ENCODE results near the gene GALNT14.

GALNT14 gene

DNA sequence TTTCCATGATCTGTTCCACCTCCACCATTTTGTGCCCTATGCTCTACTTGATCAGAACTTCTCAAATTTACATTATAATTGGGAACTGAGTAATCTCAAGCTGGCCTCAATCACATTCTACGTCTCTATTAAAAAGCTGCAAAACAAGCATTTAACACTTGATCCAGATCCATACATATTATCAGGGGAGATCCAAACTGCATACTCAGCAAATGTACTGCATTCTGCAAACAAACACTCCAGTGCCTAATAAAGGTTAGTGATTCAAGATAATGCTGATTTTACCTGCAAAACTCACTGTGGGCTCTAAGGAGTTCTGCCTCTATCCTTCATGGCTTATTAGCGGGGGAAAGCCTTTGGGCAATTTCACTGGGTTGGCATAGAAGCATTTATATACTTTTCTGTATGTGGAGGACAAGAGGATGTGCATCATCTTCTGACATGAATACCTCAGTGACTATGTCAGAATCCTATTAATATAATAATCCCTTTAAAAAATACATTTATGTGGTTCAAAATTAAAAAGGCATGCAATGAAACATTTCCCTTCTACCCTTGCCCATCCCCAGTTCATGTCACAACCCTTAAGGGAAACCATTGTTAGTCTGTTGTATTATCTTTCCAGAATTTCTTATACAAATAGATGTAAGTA, 40.2 kb downstream of the GALNT14 start:
- TF ChIP-seq ISL1 (CRISPR knock-in tag; IDR thresholded peaks at IDR 0.05) (no peak), OSR1 (CRISPR knock-in tag; IDR thresholded peaks at IDR 0.05) (no peak), BACH2 (CRISPR knock-in tag; IDR thresholded peaks at IDR 0.05; ENCODE audit: borderline replicate concordance) (no peak), ZC3H10 (CRISPR knock-in tag; IDR thresholded peaks at IDR 0.05) (no peak), SNAI2 (CRISPR knock-in tag; IDR thresholded peaks at IDR 0.05) (no peak), RARB (CRISPR knock-in tag; IDR thresholded peaks at IDR 0.05) (no peak), ZFP30 (CRISPR knock-in tag; IDR thresholded peaks at IDR 0.05) (no peak), PPARA (CRISPR knock-in tag; IDR thresholded peaks at IDR 0.05; ENCODE audit: borderline replicate concordance) (no peak), ZFP3 (CRISPR knock-in tag; IDR thresholded peaks at IDR 0.05) (no peak), TOX (CRISPR knock-in tag; IDR thresholded peaks at IDR 0.05; ENCODE audit: borderline replicate concordance) (no peak), ZNF8 (CRISPR knock-in tag; IDR thresholded peaks at IDR 0.05) (no peak), GLIS3 (CRISPR knock-in tag; IDR thresholded peaks at IDR 0.05) (no peak), ZNF70 (CRISPR knock-in tag; IDR thresholded peaks at IDR 0.05) (no peak), CSDC2 (CRISPR knock-in tag; IDR thresholded peaks at IDR 0.05) (no peak), ESRRG (CRISPR knock-in tag; IDR thresholded peaks at IDR 0.05) (no peak)
- TF ChIP-seq, protein P1, sequence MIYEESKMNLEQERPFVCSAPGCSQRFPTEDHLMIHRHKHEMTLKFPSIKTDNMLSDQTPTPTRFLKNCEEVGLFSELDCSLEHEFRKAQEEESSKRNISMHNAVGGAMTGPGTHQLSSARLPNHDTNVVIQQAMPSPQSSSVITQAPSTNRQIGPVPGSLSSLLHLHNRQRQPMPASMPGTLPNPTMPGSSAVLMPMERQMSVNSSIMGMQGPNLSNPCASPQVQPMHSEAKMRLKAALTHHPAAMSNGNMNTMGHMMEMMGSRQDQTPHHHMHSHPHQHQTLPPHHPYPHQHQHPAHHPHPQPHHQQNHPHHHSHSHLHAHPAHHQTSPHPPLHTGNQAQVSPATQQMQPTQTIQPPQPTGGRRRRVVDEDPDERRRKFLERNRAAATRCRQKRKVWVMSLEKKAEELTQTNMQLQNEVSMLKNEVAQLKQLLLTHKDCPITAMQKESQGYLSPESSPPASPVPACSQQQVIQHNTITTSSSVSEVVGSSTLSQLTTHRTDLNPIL (CRISPR knock-in tag; IDR thresholded peaks at IDR 0.05; ENCODE audit: low read depth): no peak
- TF ChIP-seq, protein P2, sequence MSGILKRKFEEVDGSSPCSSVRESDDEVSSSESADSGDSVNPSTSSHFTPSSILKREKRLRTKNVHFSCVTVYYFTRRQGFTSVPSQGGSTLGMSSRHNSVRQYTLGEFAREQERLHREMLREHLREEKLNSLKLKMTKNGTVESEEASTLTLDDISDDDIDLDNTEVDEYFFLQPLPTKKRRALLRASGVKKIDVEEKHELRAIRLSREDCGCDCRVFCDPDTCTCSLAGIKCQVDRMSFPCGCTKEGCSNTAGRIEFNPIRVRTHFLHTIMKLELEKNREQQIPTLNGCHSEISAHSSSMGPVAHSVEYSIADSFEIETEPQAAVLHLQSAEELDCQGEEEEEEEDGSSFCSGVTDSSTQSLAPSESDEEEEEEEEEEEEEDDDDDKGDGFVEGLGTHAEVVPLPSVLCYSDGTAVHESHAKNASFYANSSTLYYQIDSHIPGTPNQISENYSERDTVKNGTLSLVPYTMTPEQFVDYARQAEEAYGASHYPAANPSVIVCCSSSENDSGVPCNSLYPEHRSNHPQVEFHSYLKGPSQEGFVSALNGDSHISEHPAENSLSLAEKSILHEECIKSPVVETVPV (CRISPR knock-in tag; IDR thresholded peaks at IDR 0.05): no peak
- TF ChIP-seq, protein P3, sequence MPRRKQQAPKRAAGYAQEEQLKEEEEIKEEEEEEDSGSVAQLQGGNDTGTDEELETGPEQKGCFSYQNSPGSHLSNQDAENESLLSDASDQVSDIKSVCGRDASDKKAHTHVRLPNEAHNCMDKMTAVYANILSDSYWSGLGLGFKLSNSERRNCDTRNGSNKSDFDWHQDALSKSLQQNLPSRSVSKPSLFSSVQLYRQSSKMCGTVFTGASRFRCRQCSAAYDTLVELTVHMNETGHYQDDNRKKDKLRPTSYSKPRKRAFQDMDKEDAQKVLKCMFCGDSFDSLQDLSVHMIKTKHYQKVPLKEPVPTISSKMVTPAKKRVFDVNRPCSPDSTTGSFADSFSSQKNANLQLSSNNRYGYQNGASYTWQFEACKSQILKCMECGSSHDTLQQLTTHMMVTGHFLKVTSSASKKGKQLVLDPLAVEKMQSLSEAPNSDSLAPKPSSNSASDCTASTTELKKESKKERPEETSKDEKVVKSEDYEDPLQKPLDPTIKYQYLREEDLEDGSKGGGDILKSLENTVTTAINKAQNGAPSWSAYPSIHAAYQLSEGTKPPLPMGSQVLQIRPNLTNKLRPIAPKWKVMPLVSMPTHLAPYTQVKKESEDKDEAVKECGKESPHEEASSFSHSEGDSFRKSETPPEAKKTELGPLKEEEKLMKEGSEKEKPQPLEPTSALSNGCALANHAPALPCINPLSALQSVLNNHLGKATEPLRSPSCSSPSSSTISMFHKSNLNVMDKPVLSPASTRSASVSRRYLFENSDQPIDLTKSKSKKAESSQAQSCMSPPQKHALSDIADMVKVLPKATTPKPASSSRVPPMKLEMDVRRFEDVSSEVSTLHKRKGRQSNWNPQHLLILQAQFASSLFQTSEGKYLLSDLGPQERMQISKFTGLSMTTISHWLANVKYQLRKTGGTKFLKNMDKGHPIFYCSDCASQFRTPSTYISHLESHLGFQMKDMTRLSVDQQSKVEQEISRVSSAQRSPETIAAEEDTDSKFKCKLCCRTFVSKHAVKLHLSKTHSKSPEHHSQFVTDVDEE (CRISPR knock-in tag; IDR thresholded peaks at IDR 0.05): no peak
- no peak for ATAC-seq

DNA sequence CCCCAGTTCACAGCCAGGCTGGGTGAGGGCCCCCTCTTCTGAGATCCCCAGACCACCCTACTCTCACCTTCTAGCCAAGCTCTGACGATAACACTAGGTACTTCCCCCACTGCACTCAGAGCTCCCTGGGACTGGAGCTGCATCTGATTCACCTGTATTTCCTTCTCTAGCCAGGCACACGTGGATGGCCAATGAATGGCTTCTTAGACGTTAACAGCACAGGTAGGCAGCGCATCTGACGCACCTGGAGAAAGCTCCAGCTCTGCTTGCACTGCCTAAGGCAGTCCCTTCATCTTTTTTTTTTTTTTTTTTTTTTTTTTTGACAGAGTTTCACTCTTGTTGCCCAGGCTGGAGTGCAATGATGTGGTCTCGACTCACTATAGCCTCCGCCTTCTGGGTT, 48.1 kb downstream of the GALNT14 start:
- ATAC-seq: no peak
- TF ChIP-seq, protein P4, sequence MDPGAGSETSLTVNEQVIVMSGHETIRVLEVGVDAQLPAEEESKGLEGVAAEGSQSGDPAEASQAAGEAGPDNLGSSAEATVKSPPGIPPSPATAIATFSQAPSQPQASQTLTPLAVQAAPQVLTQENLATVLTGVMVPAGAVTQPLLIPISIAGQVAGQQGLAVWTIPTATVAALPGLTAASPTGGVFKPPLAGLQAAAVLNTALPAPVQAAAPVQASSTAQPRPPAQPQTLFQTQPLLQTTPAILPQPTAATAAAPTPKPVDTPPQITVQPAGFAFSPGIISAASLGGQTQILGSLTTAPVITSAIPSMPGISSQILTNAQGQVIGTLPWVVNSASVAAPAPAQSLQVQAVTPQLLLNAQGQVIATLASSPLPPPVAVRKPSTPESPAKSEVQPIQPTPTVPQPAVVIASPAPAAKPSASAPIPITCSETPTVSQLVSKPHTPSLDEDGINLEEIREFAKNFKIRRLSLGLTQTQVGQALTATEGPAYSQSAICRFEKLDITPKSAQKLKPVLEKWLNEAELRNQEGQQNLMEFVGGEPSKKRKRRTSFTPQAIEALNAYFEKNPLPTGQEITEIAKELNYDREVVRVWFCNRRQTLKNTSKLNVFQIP (CRISPR knock-in tag; IDR thresholded peaks at IDR 0.05; ENCODE audit: borderline replicate concordance, low read depth): no peak
- TF ChIP-seq ARNTL (CRISPR knock-in tag; IDR thresholded peaks at IDR 0.05; ENCODE audit: borderline replicate concordance, low read depth): no peak
- TF ChIP-seq, protein P5, sequence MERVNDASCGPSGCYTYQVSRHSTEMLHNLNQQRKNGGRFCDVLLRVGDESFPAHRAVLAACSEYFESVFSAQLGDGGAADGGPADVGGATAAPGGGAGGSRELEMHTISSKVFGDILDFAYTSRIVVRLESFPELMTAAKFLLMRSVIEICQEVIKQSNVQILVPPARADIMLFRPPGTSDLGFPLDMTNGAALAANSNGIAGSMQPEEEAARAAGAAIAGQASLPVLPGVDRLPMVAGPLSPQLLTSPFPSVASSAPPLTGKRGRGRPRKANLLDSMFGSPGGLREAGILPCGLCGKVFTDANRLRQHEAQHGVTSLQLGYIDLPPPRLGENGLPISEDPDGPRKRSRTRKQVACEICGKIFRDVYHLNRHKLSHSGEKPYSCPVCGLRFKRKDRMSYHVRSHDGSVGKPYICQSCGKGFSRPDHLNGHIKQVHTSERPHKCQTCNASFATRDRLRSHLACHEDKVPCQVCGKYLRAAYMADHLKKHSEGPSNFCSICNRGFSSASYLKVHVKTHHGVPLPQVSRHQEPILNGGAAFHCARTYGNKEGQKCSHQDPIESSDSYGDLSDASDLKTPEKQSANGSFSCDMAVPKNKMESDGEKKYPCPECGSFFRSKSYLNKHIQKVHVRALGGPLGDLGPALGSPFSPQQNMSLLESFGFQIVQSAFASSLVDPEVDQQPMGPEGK (CRISPR knock-in tag; IDR thresholded peaks at IDR 0.05; ENCODE audit: borderline replicate concordance): no peak

DNA sequence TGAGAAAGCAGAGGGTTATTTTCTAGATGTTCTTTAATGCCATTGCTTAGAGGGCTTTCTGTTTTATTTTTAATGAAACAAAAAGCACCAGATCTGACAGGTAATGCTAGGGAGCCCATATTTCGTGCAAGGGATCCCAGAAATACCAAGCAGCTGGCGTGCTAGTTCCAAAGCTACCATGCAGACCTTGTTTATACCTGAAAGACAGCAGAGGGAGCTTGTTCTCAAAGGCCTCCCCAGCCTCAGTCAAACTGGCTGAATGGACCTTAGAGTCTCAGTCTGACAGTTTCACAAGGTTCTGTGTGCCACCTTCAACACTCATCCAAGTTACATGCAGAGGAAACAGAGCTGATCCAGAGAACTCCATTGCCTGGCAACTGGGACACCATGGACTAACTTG, 48.6 kb downstream of the GALNT14 start:
- ATAC-seq: no peak
- no peak for TF ChIP-seq ISL1 (CRISPR knock-in tag; IDR thresholded peaks at IDR 0.05)
- no peak for TF ChIP-seq ZFP30 (CRISPR knock-in tag; IDR thresholded peaks at IDR 0.05)
- no peak for TF ChIP-seq TCF4 (CRISPR knock-in tag; IDR thresholded peaks at IDR 0.05; ENCODE audit: borderline replicate concordance)
- no peak for TF ChIP-seq RARB (CRISPR knock-in tag; IDR thresholded peaks at IDR 0.05)
